GM04503 (cell line): ENCODE results near the gene DPF3.
A peak's percentile ranks its signal among the peaks of the same experiment; 100 is the strongest.
"Not testable (repeated sequence)": the region's sequence is repeated elsewhere in the genome, so short reads cannot be mapped to it uniquely, and the experiment has no call there.

Experiments
- DNase-seq: peaks from one replicate; pipeline ENCODE4 v3.0.0-alpha.2; 2012; ENCODE audit warnings: low read depth

DPF3 gene

DNA sequence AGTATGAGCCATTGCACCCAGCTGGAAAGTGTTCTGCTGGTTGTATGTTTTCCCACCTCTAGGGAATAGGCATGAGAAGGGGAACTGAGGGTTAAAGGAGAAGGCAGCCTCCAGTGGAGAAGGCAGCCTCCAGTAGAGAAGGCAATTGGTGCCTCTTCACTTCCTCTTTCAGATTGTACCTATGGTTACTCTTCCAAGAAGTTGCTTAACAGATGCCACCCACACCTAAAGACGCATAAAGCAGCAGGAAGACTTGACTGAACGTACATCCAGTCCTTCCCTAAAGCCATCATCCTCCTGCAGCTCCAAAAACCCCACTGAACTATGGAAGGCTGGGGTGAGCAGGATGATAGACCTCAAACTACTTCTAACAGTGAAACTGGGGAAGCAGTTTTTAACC, 13.1 kb downstream of the DPF3 start:
- DNase-seq, result no peak

DNA sequence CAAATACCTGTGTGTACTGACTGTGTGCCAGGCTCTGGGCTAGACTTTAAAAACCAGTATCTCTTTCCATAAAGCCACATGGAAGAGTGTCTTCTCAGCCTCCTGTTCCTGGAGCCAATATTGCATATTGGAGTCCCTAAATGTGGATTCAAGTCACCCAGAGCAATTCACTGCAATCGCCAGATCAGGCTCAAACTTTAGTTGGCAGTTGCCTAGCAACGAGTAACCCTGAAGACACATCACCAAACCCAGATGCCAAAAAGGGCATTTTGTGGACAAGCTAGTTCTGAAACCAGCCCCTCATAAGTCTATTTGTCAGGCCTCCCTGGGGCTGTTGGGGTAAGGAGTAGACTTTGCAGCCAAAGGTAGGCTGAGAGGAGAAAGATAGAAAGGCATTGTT, 13.7 kb downstream of the DPF3 start:
- no peak for DNase-seq

DNA sequence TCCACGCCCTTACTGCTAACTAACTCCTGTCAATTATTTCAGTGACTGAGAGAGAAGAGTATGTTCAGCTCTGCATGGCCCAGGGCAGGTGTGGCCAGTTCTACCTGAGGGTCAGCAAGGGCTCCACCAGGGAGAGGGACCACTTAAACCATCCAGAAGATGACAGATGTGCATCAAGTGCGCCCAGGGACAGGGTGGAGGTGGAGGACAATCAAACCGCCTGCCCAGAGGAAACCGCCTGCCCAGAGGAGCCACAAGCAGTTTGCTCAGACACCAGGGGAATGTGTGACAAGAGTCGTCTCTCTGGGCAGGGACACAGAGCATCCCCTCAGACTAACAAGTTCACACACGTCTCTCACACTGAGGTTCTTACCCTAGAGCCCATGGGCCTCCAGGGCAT, 14.5 kb downstream of the DPF3 start:
- no peak for DNase-seq

DNA sequence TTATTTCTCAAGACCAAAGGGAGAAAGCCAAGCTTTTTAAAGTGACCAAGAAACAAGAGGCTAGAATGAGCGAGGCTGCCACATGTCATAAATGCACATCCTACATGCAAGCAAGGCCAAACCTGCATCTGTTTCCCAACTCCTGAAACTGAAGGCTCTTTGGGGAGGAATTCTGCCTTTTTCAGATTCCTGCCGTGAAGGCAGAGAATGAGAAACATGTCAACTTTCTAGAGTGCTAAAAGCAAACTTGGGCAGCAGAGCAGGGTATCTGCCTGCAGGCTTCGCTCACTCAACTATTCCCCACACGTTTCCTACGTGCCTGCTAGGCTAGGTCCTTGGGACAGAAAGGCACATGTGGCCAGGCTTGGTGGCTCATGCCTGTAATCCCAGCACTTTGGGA, 15.2 kb downstream of the DPF3 start:
- DNase-seq, result no peak

DNA sequence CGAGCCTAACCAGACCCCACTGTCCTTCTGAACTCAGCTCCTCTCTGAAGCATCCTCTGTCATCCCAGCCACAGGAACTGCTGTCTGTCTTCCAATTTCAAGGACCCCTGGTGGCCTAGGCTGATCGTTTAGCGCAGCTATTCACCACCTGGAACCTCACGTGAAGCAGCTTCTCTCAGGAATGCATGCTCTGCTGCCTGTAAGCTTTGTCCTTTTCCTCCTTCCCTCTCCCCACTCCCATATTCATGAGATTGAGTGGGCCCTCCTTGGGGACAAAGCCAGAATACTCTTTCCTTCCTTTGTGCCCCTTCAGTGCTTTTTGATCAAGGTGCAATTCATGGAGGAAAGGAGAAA, 17.2 kb downstream of the DPF3 start:
- no peak for DNase-seq

DNA sequence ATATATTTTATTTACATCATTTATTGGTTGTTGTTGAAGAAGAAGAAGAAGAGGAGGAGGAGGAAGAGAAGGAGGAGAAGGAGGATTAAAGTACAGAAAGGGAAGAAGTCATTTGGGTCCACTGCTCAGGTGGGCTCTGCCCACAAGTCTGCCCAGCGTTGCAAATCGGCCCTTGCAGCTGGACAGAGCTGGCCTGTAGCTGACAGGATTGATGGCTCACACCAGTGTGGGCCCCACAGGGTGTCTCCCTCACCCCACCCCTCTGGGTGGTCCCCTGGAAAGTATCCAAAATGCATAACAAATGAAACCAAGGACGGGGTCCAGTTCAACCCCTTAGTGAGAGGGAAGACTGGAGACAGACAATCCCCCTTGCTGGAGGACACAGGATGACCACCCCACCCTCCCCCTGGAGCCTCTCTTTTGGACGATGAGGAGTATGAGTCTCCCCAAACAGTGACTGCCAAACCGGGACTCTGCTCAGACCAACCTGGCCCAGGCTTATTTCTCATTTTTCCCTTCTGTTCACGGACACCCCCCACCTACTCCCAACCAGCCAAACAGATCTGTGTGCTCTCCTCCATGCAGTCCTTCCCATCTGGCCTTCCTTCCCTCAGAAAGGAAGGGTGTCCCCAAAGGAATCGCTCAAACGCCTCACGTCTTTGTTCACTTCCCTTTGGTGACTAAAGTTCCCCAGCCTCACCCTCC, 17.7 kb downstream of the DPF3 start:
- no peak for DNase-seq

DNA sequence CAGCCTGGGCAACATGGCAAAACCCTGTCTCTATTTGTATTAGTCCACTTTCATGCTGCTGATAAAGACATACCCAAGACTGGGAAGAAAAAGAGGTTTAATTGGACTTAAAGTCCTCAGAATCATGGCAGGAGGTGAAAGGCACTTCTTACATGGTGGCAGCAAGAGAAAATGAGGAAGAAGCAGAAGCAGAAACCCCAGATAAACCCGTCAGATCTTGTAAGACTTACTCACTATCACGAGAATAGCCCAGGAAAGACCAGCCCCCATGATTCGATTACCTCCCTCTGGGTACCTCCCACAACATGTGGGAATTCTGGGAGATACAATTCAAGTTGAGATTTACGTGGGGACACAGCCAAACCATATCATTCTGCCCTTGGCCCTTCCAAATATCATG, 23.0 kb downstream of the DPF3 start:
- DNase-seq, result not testable (repeated sequence)

DNA sequence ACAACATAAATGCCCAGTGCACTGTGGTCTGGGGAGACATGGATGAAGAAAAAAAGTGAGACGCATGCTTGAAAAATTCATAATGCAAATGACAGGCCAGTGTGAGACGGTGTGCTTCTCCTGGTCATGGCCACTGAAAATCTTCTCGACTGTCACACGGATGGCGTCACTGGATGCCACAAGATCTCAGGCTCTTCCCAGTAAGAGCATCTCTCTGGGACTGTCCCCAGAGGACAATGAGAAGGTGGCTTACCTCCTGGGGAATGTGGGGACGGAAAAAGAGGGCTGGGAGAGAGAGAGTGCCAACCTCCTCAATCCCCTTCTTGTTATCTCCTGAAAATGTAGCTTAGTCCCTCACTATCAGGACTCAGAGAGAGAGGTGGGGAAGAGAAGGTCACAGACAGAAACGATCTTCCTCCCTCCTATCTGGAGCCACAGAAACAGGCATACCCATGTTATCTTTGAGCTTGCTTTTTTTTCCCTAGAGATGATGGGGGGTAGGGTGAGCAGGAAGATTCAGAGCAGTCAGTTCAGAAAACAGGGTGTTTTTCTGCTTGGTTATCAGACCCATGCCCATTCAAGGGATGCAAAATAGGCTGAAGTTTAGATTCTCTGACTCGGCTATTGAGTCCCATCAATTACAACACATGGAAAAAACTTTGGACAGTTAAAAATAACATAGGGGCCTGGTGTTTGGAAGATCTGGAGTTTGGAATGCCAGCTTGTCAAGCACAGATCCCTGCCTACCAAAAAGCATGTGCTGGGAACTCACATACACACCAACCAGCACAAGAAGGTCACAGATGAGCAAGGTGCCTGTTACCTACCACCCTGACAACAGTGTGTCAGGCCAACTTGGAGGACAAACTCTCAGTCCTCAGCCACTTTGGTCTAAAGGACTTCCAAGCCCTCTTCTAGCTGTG, 24.2 kb downstream of the DPF3 start:
- no peak for DNase-seq

DNA sequence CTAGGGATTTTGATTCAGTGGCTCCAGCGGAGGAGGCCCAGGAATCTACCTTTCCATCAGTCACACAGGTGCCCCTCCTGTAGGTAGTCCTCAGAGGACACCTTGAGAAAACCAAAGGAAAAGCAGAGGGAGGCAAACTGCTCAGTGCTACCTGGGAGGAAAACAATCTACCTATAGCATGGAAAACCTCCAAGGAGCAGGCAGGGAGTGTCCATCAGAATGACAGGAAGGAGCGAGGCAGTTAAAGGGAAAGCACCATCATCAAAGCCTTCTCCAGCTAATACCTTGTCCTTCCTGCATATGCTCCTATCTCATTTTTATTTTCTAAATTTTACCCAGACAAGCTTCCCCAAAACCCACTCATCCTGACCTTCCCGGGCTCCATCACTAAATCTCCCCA, 25.4 kb downstream of the DPF3 start:
- no peak for DNase-seq

DNA sequence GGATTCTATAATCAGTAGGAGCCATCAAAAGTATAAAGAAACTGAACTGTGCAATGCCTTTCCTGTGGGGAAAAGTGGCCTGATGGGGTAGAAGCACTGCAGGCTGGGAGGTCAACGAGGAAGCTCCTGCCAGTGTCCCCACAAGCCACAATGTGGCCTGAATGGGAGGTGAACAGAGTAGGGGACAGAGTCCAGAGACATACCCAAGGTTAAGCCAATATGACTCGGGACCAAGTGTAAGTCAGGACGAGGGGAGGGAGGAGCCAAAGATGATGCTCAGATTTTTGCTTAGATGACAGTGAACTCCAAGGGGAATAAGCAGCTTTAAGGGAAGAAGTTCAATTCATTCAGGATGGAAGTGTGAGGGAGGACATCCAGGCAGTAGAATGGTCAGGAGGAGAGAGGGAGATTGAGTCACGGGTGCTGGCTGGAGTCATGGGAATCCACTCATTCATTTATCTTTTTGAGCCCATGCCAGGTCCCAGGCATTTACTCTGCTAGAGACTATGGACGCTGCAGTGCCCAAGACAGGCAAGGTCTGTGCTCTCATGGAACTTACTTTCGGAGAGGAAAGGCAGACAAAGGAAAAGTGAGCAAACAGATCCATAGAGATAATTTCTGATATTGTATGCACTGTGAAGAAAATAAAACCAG, 29.1 kb downstream of the DPF3 start:
- DNase-seq, result no peak

DNA sequence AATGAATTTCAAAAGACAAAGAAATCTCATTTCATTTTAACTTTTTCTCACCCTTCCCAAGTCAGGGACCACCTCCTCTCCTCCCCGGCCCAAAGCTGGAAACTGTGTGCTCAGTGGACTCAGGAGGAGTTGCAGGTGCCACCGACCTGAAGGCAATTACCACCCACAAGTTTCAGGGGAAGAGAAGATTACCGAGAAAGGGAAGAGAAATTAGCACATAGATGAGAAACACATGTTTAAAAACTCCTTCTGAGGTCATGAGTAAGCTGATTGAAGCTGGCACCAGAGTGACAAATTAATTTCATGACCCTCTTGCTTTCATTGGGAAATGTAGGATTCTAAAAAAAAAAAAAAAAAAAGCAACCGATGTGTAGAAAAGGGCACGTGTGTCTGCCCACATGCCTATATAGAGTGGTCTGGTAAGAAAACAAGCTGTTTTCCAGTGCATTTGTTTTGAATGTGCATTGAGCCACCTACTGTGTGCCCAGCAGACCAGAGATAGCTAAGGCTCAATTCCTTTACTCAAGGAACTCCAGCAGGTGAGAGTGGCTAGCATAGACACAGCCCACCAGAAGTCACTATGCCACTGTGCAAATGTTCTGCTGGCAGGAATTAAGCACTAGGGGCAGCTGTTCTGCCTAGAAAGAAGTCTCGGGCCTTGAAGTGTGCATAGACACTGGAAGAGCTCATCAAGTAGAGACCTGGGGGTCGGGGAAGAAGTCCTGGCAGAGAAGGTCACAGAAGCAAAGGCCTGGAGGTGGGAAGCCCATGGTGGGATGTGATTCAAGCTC, 30.5 kb downstream of the DPF3 start:
- no peak for DNase-seq

DNA sequence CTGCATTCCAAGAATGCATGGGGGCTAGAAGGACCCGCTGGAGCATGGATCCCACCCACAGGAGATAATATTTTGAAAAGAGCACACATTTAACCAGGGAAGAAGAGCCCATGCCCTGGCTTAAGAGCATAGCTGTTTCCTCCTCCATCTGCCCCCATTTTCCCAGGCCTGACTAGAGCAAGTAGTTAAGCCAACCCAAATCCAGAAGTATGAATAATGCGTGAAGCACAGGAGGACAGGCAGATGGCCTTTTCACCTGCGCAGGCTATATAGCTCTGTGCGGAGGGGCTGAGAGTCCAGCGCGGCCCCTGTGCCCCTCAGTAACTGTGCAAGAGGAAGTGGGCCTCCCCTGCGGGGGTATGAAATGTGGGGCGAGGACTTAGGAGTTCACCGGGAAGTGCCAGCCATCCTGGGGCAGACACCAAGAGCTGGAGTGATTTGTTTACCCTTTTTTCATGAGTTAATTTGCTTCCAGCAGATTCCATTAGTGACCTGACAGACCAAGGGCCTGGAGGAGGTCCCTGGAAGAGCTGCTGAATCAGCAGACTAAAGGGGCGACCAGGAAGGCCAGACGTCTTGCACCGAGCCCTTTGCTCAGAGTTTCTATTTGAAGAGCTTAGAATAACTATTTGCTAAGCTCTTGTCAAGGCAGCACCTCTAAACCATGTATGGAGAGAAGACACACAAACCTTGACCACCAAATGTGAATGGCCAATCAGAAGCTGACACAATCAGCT, 37.2 kb downstream of the DPF3 start:
- no peak for DNase-seq

DNA sequence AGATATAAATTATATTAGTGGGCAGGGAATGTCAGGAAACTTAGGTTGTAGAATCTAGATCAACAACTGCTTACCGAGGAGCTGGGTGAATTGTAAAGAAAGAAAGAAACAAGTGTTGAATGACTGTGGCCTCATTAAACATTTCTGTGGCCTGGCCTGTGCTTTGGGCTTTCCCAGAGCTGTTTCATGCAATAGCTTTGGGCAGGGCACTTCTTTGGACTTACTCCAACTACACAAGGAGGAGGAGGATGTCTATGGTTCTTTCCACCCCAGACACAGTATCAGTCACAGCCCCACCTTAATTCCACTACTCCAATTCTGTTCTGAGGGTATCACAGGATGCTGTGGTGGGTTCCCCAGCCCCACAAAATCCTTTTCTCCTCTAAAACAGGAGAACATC, 38.0 kb downstream of the DPF3 start:
- DNase-seq, result peak; percentile 61

DNA sequence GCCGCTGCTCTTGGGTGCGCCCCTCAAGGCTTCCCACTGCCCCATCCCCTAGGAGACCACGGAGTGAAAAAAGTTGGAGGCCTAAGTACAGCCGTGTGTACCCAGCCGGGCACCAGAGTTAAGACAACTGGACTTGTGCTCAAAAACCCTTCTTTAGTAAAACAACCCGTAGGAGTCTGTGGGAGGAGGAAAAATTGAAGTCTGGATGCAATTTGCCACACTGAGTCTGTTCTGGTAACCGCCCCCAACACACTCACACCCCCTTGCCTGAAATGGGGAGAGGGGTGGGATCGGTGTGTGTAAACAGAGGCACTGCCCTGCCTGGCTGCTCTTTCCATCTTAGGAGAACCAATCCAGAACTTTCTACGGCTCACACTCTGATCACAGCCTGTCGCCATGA, 41.7 kb downstream of the DPF3 start:
- no peak for DNase-seq

DNA sequence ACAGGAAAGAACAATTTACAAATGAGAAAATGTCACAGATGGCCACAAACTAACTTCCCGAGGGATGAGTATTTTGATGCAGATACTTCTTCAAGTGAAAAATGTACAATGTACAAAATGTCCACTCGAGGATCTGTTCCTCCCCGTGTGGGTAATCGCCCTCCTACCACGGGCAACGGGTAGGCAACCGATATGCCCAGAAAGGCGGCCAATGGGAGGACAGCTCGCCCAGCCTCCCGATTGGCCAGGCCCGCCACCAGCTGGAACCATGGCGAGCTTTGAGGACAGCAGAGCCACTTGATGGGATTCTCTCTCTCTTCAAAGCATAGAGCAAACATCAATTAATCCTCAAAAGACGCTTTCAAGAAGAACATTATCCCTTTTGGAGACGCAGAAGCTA, 42.3 kb downstream of the DPF3 start:
- DNase-seq, result no peak

DNA sequence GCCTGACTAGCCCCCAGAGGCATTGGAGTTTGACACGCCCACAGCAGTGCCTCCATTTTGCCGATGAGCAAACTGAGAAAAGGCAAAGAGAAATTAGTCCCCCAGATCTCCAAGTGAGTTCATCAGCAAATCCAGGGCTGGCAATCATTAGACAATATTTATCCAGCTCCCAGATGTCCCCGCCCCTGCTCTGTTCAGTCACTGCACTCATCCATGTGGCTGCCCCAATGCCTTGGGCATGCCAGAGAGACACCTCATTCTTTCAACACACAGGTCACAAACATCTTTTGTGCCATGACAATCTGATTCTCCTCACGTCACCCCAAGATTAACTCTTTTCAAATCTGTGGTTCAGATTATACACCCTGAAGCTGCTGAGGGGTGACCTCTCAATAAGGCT, 43.5 kb downstream of the DPF3 start:
- no peak for DNase-seq

DNA sequence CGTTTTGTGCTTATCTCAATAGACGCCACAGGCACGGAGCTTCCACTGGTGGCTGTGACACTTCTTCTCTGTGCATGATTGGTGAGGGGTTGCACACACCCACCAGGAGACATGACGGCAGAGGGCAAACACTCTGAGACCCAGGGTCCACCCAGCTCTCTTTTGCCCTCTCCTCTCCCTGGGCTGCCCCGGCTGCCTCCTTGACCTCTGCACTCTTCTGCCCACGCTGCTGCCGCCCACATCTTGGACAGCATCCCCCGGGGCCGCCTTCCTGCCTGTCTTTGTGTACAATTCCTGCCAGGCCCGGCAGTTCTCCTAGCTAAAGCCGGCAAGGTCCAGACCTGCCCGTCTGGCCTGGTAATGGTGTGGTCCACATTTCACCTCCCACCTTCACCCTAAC, 44.7 kb downstream of the DPF3 start:
- no peak for DNase-seq

DNA sequence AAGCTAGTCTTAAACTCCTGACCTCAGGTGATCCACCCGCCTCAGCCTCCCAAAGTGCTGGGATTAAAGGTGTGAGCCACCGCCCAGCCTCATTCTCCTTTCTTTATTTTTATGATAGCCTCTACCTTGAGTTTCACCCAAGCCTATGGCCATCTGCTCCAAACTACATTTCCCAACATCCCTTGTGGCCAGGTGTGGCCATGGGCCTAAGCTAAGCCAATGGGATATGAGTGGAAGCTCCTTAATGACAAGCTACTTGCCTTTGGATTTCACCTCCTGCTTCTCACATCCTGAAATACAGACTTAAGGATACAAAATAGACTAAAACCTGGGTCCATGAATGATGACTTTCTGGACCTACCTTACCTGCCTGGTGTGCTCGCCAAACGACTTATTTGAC, 46.2 kb downstream of the DPF3 start:
- DNase-seq, result no peak

DNA sequence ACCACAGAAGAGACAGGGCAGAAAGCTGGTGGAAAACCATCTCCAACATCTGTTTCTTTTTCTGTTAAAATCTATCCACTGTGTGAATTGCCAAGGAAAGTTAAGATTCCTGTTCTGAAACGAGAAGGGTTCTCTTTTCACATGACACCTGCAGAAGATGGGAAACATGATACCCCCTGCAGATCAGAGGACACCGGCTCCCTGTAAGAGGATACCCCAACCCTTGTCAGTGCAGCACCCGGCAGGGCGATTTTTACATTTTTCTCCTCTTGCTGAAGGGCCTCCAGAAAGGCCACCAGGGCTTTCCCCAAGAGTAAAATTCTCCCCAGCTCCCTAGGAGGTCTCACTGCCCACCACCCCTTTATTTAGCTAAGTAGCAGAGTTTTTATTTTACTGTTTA, 48.2 kb downstream of the DPF3 start:
- DNase-seq, result no peak

DNA sequence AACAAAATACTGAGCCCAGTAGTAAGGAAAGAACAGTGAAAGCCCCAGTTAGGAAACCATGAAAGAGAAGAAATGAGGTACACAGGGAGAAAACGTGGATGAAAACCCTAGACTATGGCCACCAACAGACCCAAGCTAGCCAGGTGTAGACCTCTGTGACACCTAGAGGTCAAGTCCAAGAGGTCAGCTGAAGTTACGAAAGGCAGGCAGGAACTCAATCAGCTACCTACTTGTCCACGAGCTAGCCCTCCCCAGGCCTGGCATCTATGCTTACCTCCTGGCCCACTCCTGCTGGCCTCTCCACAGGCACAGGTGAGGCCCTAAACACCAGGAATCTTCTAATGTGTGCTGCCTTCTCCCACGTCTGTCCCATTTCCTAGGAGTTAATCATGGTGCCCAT, 48.7 kb downstream of the DPF3 start:
- DNase-seq, result no peak

DNA sequence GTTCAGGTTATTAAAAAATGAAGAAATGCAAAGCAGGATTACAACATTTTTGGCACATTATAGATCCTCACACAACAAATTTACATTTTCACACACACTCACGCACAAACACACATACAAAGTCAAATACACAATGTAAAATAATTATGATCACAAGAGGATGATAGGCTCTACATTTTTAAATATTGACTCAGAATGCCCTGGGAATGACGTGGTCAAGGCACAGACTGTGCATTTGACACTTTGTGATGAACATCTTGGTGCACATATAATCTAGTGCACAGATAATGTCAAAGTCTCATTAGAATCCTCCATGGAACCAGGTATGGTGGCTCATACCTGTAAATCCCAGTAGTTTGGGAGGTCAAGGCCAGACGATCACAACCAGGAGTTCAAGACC, 49.4 kb downstream of the DPF3 start:
- DNase-seq, result peak; percentile 8
